HG03342 (cell line): ENCODE measurements around the gene CAMSAP1.

Experiments
- ATAC-seq: cut with Tn5 transposase; IDR thresholded peaks from one replicate; pipeline ENCODE4 v1.9.1; 2021; ENCODE audit warnings: mild to moderate bottlenecking, moderate library complexity; ENCODE audit not compliant: unreplicated experiment

CAMSAP1 gene

DNA sequence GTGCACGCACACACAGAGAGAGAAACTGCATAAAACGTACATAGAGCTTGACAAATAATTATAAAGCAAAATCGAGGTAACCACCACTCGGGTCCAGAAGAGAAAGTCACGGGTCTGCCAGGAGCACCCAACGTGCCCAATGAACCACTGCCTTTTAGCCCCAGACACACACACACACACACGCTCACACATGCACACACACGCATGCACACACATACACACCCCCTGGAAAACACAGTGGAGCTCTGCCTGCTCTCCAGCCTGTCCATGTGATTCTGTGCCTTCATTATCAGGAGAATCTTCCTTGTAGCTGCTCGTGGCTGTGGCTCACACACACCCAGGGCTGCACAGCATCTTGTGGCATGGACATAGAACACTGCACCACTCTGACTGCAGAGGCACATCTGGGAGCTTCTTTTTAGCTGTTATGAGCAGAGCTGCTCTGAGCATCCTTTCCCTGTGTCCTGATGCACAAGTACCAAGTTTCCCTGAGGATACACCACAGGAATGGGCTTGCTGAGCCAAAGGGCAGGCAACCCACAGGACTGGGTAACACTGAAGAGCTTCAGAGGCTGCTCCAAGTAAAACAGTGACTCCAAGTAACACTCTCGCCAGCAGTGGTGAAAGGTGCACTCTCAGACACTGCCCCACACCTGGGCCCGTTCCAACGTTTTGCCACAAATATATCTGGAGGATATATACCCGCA lies 58.9 kb downstream of the CAMSAP1 start:
- ATAC-seq = no peak

DNA sequence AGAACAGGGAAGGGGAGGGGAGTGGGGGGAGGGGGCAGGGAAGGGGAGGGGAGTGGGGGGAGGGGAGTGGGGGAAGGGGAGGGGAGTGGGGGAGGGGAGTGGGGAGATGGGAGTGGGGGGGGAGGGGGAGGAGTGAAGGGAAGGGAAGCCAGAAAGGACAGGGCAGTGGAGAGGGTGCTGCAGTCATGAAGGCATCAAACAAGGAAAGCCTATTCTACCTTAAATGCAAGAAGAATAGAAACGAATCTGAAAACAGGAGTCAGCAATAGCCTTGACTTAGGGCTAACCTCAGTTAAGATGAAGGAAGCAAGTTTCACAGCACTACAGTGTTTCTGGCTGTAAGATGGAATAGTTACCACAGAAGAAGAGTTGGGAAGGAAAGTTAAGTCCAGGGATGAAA lies 59.5 kb downstream of the CAMSAP1 start:
- no peak for ATAC-seq

GRCh38 chr9:135840539-135840938 lies 66.8 kb downstream of the CAMSAP1 start:
- ATAC-seq = no peak

- ATAC-seq = no peak
Measured at GRCh38 chr9:135840107-135840506, 67.2 kb downstream of the CAMSAP1 start.

DNA sequence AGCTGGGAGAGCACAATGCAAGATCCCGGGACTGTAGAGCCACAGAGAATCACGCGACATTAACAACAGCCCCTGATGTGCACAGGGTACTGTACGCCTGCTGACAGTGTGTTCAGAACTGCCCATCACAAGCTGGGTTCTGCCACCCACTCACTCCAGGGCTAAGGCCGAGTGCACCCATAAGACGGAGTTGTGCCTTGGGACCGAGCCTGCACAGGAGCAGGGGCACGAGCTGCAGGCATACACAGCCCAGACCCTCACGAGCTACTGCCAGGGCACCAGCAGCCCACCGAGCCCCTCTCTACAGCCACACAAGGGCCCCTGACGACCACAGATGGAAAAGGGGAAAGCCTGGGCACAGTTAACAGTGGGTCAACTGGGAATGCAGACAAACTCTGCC lies 67.8 kb downstream of the CAMSAP1 start:
- no peak for ATAC-seq

DNA sequence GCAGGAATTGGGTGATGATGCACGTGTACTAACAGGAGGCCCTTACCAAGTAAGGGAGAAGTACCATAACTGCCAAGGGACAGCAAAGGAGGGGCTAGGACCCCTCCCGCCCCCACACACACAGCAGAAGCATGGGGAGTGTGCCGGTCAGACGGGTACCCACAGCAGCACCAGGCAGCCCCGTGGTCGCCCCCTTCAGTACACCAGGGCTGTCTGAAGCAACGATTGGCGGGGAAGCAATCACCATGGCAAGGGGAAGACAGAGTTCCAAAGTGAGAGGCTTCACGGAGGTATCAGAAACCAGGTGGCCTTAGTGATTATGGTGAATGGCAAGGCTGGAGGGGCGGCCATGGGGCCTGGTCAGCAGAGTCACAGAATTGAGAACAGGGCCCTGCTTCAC lies 72.2 kb downstream of the CAMSAP1 start:
- ATAC-seq = no peak

- ATAC-seq = no peak
Measured at GRCh38 chr9:135833864-135834263, 73.5 kb downstream of the CAMSAP1 start.

GRCh38 chr9:135830496-135830895 lies 76.8 kb downstream of the CAMSAP1 start:
- no peak for ATAC-seq

GRCh38 chr9:135828656-135829055 lies 78.7 kb downstream of the CAMSAP1 start:
- ATAC-seq = no peak

- ATAC-seq = no peak
Measured at GRCh38 chr9:135827866-135828580, 79.3 kb downstream of the CAMSAP1 start.

DNA sequence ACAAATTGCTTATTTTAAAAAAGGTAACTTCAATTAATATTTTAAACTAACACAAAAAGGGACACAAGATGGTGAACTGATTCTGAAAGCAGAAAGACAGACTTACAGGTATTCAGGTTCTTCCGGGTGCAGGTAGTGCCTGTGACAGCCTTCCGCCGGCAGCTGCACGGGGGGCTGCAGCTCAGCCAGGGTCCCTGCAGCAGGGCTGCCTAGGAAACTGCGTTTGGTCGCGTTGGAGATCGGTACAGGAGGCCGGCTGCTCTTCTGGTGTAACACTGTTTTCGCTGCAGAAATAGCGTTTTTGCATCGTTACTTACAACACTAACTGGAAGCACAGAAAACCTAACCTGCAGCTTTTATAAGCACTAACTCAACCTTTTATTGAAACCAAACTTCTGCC lies 80.0 kb downstream of the CAMSAP1 start:
- ATAC-seq = no peak

DNA sequence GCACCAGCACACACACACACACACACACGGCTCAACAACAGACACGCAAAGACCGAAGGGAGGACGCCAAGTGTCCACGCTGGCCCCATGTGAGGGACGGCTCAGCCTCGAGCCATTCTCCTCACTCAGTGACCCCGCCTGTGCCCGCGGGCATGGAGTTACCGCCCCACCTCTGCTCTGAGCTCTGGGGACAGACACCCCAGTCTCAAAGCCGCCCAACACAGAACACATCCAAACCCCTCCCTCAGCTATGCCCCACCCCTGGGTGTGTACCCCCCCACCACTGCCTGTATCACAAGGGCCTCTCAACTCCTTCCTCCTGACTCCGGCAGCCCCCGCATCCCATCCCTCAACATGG lies 81.2 kb downstream of the CAMSAP1 start:
- no peak for ATAC-seq

DNA sequence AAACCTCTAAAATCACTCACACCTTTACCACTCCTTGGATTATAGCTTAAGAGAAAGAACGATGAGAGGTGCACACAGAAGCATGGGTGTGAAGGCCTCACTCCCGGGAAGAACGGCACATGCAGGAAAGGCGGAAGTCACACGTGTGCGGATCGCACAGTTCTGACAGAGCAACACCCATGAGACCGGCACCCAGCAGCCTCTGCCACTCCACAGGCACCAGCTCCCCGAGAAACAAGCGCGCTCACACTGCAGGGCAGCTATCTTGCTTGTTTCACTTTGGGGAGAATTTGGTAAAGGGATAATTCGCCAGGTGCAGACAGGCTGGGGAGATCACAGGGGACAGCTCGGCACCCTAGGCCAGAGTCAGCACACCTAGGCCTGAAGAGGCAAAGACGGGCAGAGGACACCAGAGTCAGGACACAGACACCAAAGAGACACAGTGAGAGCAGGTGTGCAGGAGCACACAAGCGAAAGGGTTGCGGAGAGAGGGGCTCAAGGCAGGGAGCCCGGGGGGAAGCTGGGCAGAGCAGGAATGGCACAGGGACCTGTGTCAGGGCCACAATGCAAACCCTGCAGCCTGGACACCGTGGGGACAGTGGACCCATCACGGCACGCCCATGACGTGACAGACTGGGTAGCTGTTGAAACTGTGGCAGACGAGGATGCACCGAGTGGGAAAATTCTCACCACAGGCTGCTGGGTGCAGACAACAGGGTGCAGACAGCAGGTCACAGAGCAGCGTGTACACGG lies 81.7 kb downstream of the CAMSAP1 start:
- ATAC-seq = no peak

GRCh38 chr9:135823036-135823435 lies 84.3 kb downstream of the CAMSAP1 start:
- ATAC-seq = no peak

DNA sequence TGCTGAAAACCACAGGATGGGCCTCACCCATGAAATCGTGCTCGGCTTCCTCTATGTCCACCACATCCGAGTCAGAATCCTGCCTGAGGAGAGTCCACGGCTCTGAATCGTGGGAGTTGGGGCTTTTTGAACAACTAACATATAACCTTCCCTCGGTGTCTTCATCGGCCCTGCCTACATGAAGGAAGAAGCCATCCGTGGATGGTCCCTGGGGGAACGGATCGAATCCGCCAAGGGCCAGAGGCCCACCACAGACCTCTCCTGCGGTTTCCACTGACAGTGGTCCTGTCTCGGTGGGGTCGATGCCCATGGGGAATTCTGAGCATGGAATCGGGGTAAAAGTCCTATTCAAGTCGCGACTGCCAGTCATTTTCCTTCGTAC lies 85.0 kb downstream of the CAMSAP1 start:
- ATAC-seq = no peak

GRCh38 chr9:135821733-135822373 lies 85.5 kb downstream of the CAMSAP1 start:
- ATAC-seq = no peak

DNA sequence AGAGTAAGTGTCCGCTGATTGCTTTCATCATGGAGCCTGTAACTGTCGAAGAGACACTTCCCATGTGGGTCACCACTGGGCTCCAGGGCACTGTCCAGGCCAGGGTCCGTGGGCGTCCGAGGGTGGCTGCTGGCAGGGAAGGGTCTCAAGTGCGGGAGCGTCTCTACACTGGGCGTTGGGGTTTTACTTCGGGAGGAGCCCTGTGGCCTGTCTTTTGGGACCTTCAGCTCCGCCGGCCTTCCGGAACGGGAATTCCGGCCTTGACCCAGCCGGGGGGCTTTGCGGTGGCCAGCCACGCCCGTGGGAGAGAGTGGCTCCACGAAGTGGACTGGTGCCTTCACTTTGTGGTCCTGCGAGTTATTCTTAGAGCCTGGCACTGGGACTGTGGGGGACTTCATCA lies 86.2 kb downstream of the CAMSAP1 start:
- ATAC-seq = no peak

DNA sequence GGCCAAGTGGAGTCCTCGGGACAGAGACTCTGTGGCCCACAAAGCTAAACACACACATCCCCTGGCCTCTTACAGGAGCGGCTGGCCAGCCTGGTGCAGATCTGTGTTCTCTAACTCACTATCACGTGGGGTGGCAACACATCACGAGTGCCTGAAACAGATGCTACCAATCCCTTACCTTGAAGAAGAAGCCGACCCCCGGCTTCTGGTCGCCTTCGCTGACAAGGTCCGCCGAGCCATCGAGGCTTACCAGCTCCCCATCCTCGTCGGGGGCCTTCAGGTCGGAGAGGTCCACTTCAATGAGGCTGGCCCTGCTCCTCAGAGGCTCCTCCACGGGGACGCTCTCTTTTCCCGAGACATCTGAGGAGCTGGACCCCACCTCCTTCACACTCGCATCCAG lies 86.7 kb downstream of the CAMSAP1 start:
- ATAC-seq = no peak

DNA sequence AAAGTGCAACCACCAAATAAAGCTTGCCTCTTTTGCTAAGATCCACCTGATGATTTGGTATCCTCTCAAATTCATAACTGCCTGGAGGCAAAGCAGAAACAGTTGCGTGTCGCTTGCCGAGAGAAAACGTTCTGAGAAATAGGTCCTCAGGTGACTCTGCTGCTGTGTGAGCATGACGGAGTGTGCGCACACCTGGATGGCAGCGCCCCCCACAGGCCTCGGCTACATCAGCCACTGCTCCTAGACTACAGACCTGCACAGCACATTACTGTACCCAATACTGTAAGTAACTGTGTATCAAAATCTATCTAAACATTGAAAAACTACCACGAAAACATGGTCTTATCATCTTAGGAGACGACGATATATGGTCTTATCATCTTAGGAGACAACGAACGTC lies 87.4 kb downstream of the CAMSAP1 start:
- ATAC-seq = no peak

- no peak for ATAC-seq
Measured at GRCh38 chr9:135818718-135819475, 88.4 kb downstream of the CAMSAP1 start.
